Measurements from ENCODE around the gene HGFAC. TPM values are rescaled to one million over a fixed set of nuclear protein-coding genes. Genes with fewer than 3 reads are reported as not detected.

HGFAC gene
- total RNA-seq, result under 1 TPM in 1 of 2 experiments, not detected in 1; 0.17 TPM
- not detected for polyA plus RNA-seq

GRCh38 chr4:3441501-3442459, at the start of gene HGFAC:
TSS of gene HGFAC (plus strand) at chr4:3441968. CDS start at chr4:3442002, 34 bp downstream.
- H3K4me1 ChIP-seq (ENCODE audit: insufficient read depth, low read length), result no peaks in the 10 kb centered on the region
- no peak within 1 kb of the TSS for H3K27ac ChIP-seq (ENCODE audit: low read depth, low read length)
- H3K27me3 ChIP-seq (ENCODE audit: insufficient read depth, low read length), result no peaks in the 10 kb centered on the region
- H3K36me3 Mint-ChIP-seq, result no peaks in the 10 kb centered on the region
- H3K4me3 ChIP-seq (ENCODE audit: low read length in 2 of 2), result no peak within 1 kb of the TSS
- intact Hi-C loops (cut with micrococcal nuclease), result no loop called here
- ChIA-PET POLR2A (ENCODE audit: partially characterized antibody) (no interaction called here), CTCF (ENCODE audit: partially characterized antibody) (interaction anchor here (0.8 to 4.8 kb wide), 5 partner anchors 13 to 439 kb away, joined by 3 to 23 read pairs (median 5); no protein-coding TSS in a partner anchor)
- no peaks in the 10 kb centered on the region for H3K36me3 ChIP-seq (ENCODE audit: insufficient read depth, low read length)
- H3K27me3 Mint-ChIP-seq, result no peaks in the 10 kb centered on the region
- no peak within 1 kb of the TSS for H3K27ac Mint-ChIP-seq
- no peaks in the 10 kb centered on the region for H3K9me3 Mint-ChIP-seq
- no peak within 1 kb of the TSS for H3K4me3 Mint-ChIP-seq
- no peaks in the 10 kb centered on the region for H3K4me1 Mint-ChIP-seq
- no peak for DNase-seq
- no peaks in the 10 kb centered on the region for H3K9me3 ChIP-seq (ENCODE audit: control insufficient read depth in 1 of 2, low read length in 2 of 2)

GRCh38 chr4:3392321-3392720, 49.4 kb upstream of the HGFAC start:
- POLR2A ChIA-PET (ENCODE audit: partially characterized antibody), result no interaction called here
- H3K36me3 Mint-ChIP-seq, result peaks cover 0 to 14% of the 10 kb centered on the region in 2 donors
- CTCF ChIA-PET (ENCODE audit: partially characterized antibody), result no interaction called here

GRCh38 chr4:3393171-3393570, 48.6 kb upstream of the HGFAC start:
- no peaks in the 10 kb centered on the region for H3K9me3 ChIP-seq (ENCODE audit: control insufficient read depth in 1 of 2, low read length in 2 of 2)
- peaks cover 0 to 14% of the 10 kb centered on the region in 2 donors for H3K36me3 Mint-ChIP-seq
- peaks cover 0 to 5% (median 0%) of the 10 kb centered on the region in 8 donors for H3K9me3 Mint-ChIP-seq
- H3K27me3 ChIP-seq (ENCODE audit: insufficient read depth, low read length), result no peaks in the 10 kb centered on the region
- no peak overlapping the region for H3K4me3 Mint-ChIP-seq
- intact Hi-C loops (cut with micrococcal nuclease), result no loop called here
- ChIA-PET CTCF (ENCODE audit: partially characterized antibody) (interaction anchor here (0.6 to 3.0 kb wide), 3 partner anchors 46 to 199 kb away, joined by 3 to 7 read pairs (median 3); no protein-coding TSS in a partner anchor), POLR2A (ENCODE audit: partially characterized antibody) (no interaction called here)
- H3K4me1 Mint-ChIP-seq, result peaks cover 0 to 5% (median 2%) of the 10 kb centered on the region in 4 donors
- no peak overlapping the region for H3K27ac ChIP-seq (ENCODE audit: low read depth, low read length)
- no peak overlapping the region for H3K4me3 ChIP-seq (ENCODE audit: low read length in 2 of 2)
- peak overlapping the region in 1 of 7 donors; percentile 24 for H3K27ac Mint-ChIP-seq
- no peaks in the 10 kb centered on the region for H3K4me1 ChIP-seq (ENCODE audit: insufficient read depth, low read length)
- H3K36me3 ChIP-seq (ENCODE audit: insufficient read depth, low read length), result no peaks in the 10 kb centered on the region
- no peak for DNase-seq
- peaks cover 0 to 4% of the 10 kb centered on the region in 2 donors for H3K27me3 Mint-ChIP-seq

More at GRCh38 chr4:3392321-3392720, 49.4 kb upstream of the HGFAC start:
- Mint-ChIP-seq H3K4me1 (peaks cover 0 to 5% (median 2%) of the 10 kb centered on the region in 4 donors), H3K27me3 (peaks cover 0 to 4% of the 10 kb centered on the region in 2 donors), H3K4me3 (no peak overlapping the region), H3K9me3 (peaks cover 0 to 5% (median 0%) of the 10 kb centered on the region in 8 donors), H3K27ac (no peak overlapping the region)
- Histone ChIP-seq H3K27ac (ENCODE audit: low read depth, low read length) (no peak overlapping the region), H3K27me3 (ENCODE audit: insufficient read depth, low read length) (no peaks in the 10 kb centered on the region), H3K4me1 (ENCODE audit: insufficient read depth, low read length) (no peaks in the 10 kb centered on the region), H3K36me3 (ENCODE audit: insufficient read depth, low read length) (no peaks in the 10 kb centered on the region), H3K9me3 (ENCODE audit: control insufficient read depth in 1 of 2, low read length in 2 of 2) (no peaks in the 10 kb centered on the region), H3K4me3 (ENCODE audit: low read length in 2 of 2) (no peak overlapping the region)
- intact Hi-C loops (cut with micrococcal nuclease), result no loop called here
- no peak for DNase-seq

GRCh38 chr4:3396600-3396999, 45.2 kb upstream of the HGFAC start:
- ChIA-PET CTCF (ENCODE audit: partially characterized antibody) (no interaction called here), POLR2A (ENCODE audit: partially characterized antibody) (no interaction called here)
- DNase-seq, result no peak
- Mint-ChIP-seq H3K4me1 (no peaks in the 10 kb centered on the region), H3K9me3 (peaks cover 0 to 5% (median 0%) of the 10 kb centered on the region in 8 donors), H3K27me3 (no peaks in the 10 kb centered on the region), H3K4me3 (no peak overlapping the region), H3K36me3 (peaks cover 0 to 14% of the 10 kb centered on the region in 2 donors), H3K27ac (no peak overlapping the region)
- H3K4me1 ChIP-seq (ENCODE audit: insufficient read depth, low read length), result no peaks in the 10 kb centered on the region
- H3K9me3 ChIP-seq (ENCODE audit: control insufficient read depth in 1 of 2, low read length in 2 of 2), result no peaks in the 10 kb centered on the region
- intact Hi-C loops (cut with micrococcal nuclease), result no loop called here
- no peaks in the 10 kb centered on the region for H3K36me3 ChIP-seq (ENCODE audit: insufficient read depth, low read length)
- H3K27me3 ChIP-seq (ENCODE audit: insufficient read depth, low read length), result no peaks in the 10 kb centered on the region
- H3K27ac ChIP-seq (ENCODE audit: low read depth, low read length), result no peak overlapping the region
- no peak overlapping the region for H3K4me3 ChIP-seq (ENCODE audit: low read length in 2 of 2)

- H3K4me3 Mint-ChIP-seq, result no peak overlapping the region
- ChIA-PET CTCF (ENCODE audit: partially characterized antibody) (no interaction called here), POLR2A (ENCODE audit: partially characterized antibody) (no interaction called here)
- H3K4me1 ChIP-seq (ENCODE audit: insufficient read depth, low read length), result no peaks in the 10 kb centered on the region
- no peaks in the 10 kb centered on the region for H3K9me3 ChIP-seq (ENCODE audit: control insufficient read depth in 1 of 2, low read length in 2 of 2)
- H3K4me1 Mint-ChIP-seq, result no peaks in the 10 kb centered on the region
- H3K27me3 ChIP-seq (ENCODE audit: insufficient read depth, low read length), result no peaks in the 10 kb centered on the region
- H3K27me3 Mint-ChIP-seq, result no peaks in the 10 kb centered on the region
- H3K4me3 ChIP-seq (ENCODE audit: low read length in 2 of 2), result no peak overlapping the region
- peaks cover 0 to 14% of the 10 kb centered on the region in 2 donors for H3K36me3 Mint-ChIP-seq
- DNase-seq, result no peak
- no peaks in the 10 kb centered on the region for H3K36me3 ChIP-seq (ENCODE audit: insufficient read depth, low read length)
- intact Hi-C loops (cut with micrococcal nuclease), result no loop called here
- H3K27ac ChIP-seq (ENCODE audit: low read depth, low read length), result no peak overlapping the region
- peaks cover 0 to 5% (median 0%) of the 10 kb centered on the region in 8 donors for H3K9me3 Mint-ChIP-seq
- no peak overlapping the region for H3K27ac Mint-ChIP-seq
These were observed 44.6 kb upstream of the HGFAC start for GRCh38 chr4:3397128-3397527.

- POLR2A ChIA-PET (ENCODE audit: partially characterized antibody), result no interaction called here
- intact Hi-C loops (cut with micrococcal nuclease), result no loop called here
- H3K27me3 ChIP-seq (ENCODE audit: insufficient read depth, low read length), result no peaks in the 10 kb centered on the region
These were observed 42.2 kb upstream of the HGFAC start for GRCh38 chr4:3399277-3400194.

More at GRCh38 chr4:3399277-3400194, 42.2 kb upstream of the HGFAC start:
- peaks cover 0 to 12% of the 10 kb centered on the region in 2 donors for H3K36me3 Mint-ChIP-seq
- DNase-seq, result peak in 1 of 5 donors; percentile 5
- CTCF ChIA-PET (ENCODE audit: partially characterized antibody), result no interaction called here
- Histone ChIP-seq H3K27ac (ENCODE audit: low read depth, low read length) (no peak overlapping the region), H3K4me3 (ENCODE audit: low read length in 2 of 2) (no peak overlapping the region), H3K9me3 (ENCODE audit: control insufficient read depth in 1 of 2, low read length in 2 of 2) (no peaks in the 10 kb centered on the region), H3K4me1 (ENCODE audit: insufficient read depth, low read length) (no peaks in the 10 kb centered on the region), H3K36me3 (ENCODE audit: insufficient read depth, low read length) (no peaks in the 10 kb centered on the region)
- H3K4me3 Mint-ChIP-seq, result no peak overlapping the region
- H3K27me3 Mint-ChIP-seq, result no peaks in the 10 kb centered on the region
- H3K9me3 Mint-ChIP-seq, result peaks cover 0 to 5% (median 0%) of the 10 kb centered on the region in 8 donors
- H3K4me1 Mint-ChIP-seq, result no peaks in the 10 kb centered on the region
- peak overlapping the region in 1 of 7 donors; percentile 45 for H3K27ac Mint-ChIP-seq

All from CD4-positive, alpha-beta memory T cell (primary cell).